ENCODE data around the gene FIZ1. TPM values are rescaled to one million over a fixed set of nuclear protein-coding genes. Genes with fewer than 3 reads are reported as not detected.

FIZ1 gene
- total and polyA plus RNA-seq, 11 donors: 10.0 to 16.7 (median 12.9) TPM

DNA sequence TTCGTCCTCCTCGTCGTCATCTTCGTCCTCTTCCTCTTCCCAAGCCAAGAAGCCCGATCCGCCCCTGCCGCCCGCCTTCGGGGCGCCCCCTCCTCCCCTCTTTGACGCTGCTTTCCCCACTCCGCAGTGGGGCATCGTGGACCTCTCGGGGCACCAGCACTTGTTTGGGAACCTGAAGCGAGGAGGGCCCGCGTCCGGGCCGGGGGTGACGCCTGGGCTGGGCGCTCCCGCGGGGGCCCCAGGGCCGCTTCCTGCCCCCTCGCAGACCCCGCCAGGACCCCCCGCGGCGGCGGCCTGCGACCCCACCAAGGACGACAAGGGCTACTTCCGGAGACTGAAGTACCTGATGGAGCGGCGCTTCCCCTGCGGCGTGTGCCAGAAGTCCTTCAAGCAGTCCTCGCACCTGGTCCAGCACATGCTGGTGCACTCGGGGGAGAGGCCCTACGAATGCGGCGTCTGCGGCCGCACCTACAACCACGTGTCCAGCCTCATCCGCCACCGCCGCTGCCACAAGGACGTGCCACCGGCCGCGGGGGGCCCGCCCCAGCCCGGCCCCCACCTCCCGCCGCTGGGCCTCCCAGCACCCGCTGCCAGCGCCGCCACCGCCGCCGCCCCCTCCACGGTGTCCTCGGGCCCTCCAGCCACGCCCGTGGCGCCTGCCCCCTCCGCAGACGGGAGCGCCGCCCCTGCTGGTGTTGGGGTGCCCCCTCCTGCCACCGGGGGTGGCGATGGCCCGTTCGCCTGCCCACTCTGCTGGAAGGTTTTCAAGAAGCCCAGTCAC is 14.8 kb upstream of the FIZ1 start:
- Histone ChIP-seq H3K27ac (no peak overlapping the region), H3K4me3 (no peak overlapping the region), H3K4me1 (peaks cover 0 to 31% (median 22%) of the 10 kb centered on the region in 12 donors), H3K36me3 (peaks cover 0 to 55% (median 42%) of the 10 kb centered on the region in 9 donors), H3K9me3 (no peaks in the 10 kb centered on the region), H3K27me3 (no peaks in the 10 kb centered on the region)
- intact Hi-C loops (cut with DNase I): no loop called here
- DNase-seq: peak in 1 of 5 donors; percentile 57
- no peak for ATAC-seq
- 93 to 95% (median 94%) methylated on average over 50 to 75 of the region's 75 CpGs for WGBS, 4 donors
- TF ChIP-seq CTCF (IDR thresholded peaks at IDR 0.05) (no peak), POLR2A (IDR thresholded peaks at IDR 0.05) (no peak)

DNA sequence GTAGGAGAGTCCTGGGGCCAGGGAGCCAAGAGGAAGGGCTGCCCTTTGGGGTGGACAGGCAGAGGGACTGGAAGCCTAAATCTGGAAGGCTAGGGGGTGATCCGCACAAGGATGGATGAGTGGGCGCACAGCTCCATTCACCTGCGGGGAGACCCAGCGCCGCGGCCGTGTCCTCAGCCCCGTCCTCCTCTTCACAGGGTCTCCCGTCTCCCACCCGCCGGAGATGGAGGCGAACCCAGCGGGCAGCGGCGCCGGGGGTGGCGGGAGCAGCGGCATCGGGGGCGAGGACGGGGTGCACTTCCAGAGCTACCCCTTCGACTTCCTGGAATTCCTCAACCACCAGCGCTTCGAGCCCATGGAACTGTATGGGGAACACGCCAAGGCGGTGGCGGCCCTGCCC is 14.1 kb upstream of the FIZ1 start:
- H3K27ac ChIP-seq: peak overlapping the region in 2 of 12 donors; percentile 85 to 86

GRCh38 chr19:55611983-55612645 is 12.8 kb upstream of the FIZ1 start:
- Histone ChIP-seq H3K9me3 (no peaks in the 10 kb centered on the region), H3K36me3 (peaks cover 0 to 50% (median 34%) of the 10 kb centered on the region in 9 donors), H3K4me3 (no peak overlapping the region), H3K27me3 (no peaks in the 10 kb centered on the region), H3K4me1 (peaks cover 0 to 43% (median 25%) of the 10 kb centered on the region in 12 donors), H3K27ac (peak overlapping the region; percentile 38 to 93 (median 77))
- ATAC-seq (peak; percentile 1 to 50 (median 19)), DNase-seq (no peak)
- intact Hi-C loops (cut with DNase I): no loop called here
- 52 to 63% (median 60%) methylated on average over 3 of the region's 3 CpGs for WGBS, 4 donors
- TF ChIP-seq CTCF (IDR thresholded peaks at IDR 0.05): no peak
- TF ChIP-seq POLR2A (IDR thresholded peaks at IDR 0.05): no peak

More for the DNA sequence above, 14.1 kb upstream of the FIZ1 start:
- peaks cover 0 to 33% (median 22%) of the 10 kb centered on the region in 12 donors for H3K4me1 ChIP-seq
- peaks cover 0 to 58% (median 43%) of the 10 kb centered on the region in 9 donors for H3K36me3 ChIP-seq
- DNase-seq (peak in 1 of 5 donors; percentile 61), ATAC-seq (no peak)
- no peaks in the 10 kb centered on the region for H3K9me3 ChIP-seq
- no peak for TF ChIP-seq POLR2A (IDR thresholded peaks at IDR 0.05)
- TF ChIP-seq CTCF (IDR thresholded peaks at IDR 0.05): no peak
- H3K4me3 ChIP-seq: no peak overlapping the region
- WGBS, 4 donors: 94 to 97% (median 95%) methylated on average over 24 to 27 of the region's 27 CpGs
- no peaks in the 10 kb centered on the region for H3K27me3 ChIP-seq
- intact Hi-C loops (cut with DNase I): no loop called here

All from heart left ventricle (tissue), 16 donors.